Chondrocyte (in vitro differentiated cells): Measurements from ENCODE around the gene NRXN3. TPM values are rescaled to one million over a fixed set of nuclear protein-coding genes. Genes with fewer than 3 reads are reported as not detected.

Experiments used
- DNase-seq: peaks from one replicate; pipeline ENCODE4 v3.0.0; 2021; ENCODE audit warnings: mixed read lengths, low spot score
- H3K27ac Mint-ChIP-seq: one replicate; pipeline ENCODE4 v1.8.0; 2021; ENCODE audit warnings: mild to moderate bottlenecking, moderate library complexity, mixed read lengths; ENCODE audit not compliant: unreplicated experiment
- H3K27me3 Mint-ChIP-seq: 2 replicates; pipeline ENCODE4 v1.8.0; 2021; ENCODE audit warnings: low read depth, mixed read lengths
- H3K36me3 Mint-ChIP-seq: 2 replicates; pipeline ENCODE4 v1.8.0; 2021; ENCODE audit warnings: low read depth, mixed read lengths
- H3K4me1 Mint-ChIP-seq: 2 replicates; pipeline ENCODE4 v1.8.0; 2021; ENCODE audit warnings: low read depth, mild to moderate bottlenecking, mixed read lengths
- H3K4me3 Mint-ChIP-seq: one replicate; pipeline ENCODE4 v1.8.0; 2021; ENCODE audit warnings: mild to moderate bottlenecking, moderate library complexity, mixed read lengths; ENCODE audit not compliant: unreplicated experiment
- H3K9me3 Mint-ChIP-seq: 2 replicates; pipeline ENCODE4 v1.8.0; 2021; ENCODE audit warnings: low read depth, mixed read lengths
- CTCF ChIP-seq: fragments of 200-600 bp; sonication (generic); IDR thresholded peaks from 2 replicates; pipeline ENCODE4 v1.5.0; 2021; ENCODE audit warnings: antibody characterized with exemption, mild to moderate bottlenecking, moderate library complexity
- total RNA-seq: library from RNA; stranded (reverse); gene quantifications from 3 replicates; pipeline ENCODE4 v1.2.1, GENCODE V29; 2021

Gene NRXN3
- total RNA-seq, 1 donor from 2014 or later = 7.9 TPM

- DNase-seq = no peak
- Mint-ChIP-seq H3K27ac (no peak overlapping the region), H3K4me1 (no peaks in the 10 kb centered on the region), H3K27me3 (peaks cover 1% of the 10 kb centered on the region), H3K4me3 (no peak overlapping the region), H3K36me3 (no peaks in the 10 kb centered on the region), H3K9me3 (no peaks in the 10 kb centered on the region)
- no peak for TF ChIP-seq CTCF
Measured at GRCh38 chr14:78308079-78308478, 137.9 kb downstream of the NRXN3 start.

- no peak overlapping the region for H3K4me3 Mint-ChIP-seq
- H3K9me3 Mint-ChIP-seq = no peaks in the 10 kb centered on the region
- TF ChIP-seq CTCF = no peak
- peaks cover 4% of the 10 kb centered on the region for H3K27me3 Mint-ChIP-seq
- H3K27ac Mint-ChIP-seq = no peak overlapping the region
- H3K36me3 Mint-ChIP-seq = no peaks in the 10 kb centered on the region
- no peak for DNase-seq
- H3K4me1 Mint-ChIP-seq = no peaks in the 10 kb centered on the region
Measured at GRCh38 chr14:78310272-78310671, 140.1 kb downstream of the NRXN3 start.

GRCh38 chr14:78313499-78313898, 143.3 kb downstream of the NRXN3 start:
- Mint-ChIP-seq H3K36me3 (no peaks in the 10 kb centered on the region), H3K27ac (no peak overlapping the region), H3K9me3 (no peaks in the 10 kb centered on the region), H3K4me1 (no peaks in the 10 kb centered on the region), H3K4me3 (no peak overlapping the region), H3K27me3 (peaks cover 4% of the 10 kb centered on the region)
- no peak for DNase-seq
- no peak for TF ChIP-seq CTCF

GRCh38 chr14:78314484-78314883, 144.3 kb downstream of the NRXN3 start:
- H3K27me3 Mint-ChIP-seq = peaks cover 4% of the 10 kb centered on the region
- no peaks in the 10 kb centered on the region for H3K36me3 Mint-ChIP-seq
- H3K9me3 Mint-ChIP-seq = no peaks in the 10 kb centered on the region
- DNase-seq = no peak
- no peak overlapping the region for H3K4me3 Mint-ChIP-seq
- no peaks in the 10 kb centered on the region for H3K4me1 Mint-ChIP-seq
- no peak overlapping the region for H3K27ac Mint-ChIP-seq
- no peak for TF ChIP-seq CTCF

GRCh38 chr14:78316052-78316451, 145.9 kb downstream of the NRXN3 start:
- no peak for DNase-seq
- Mint-ChIP-seq H3K9me3 (no peaks in the 10 kb centered on the region), H3K36me3 (no peaks in the 10 kb centered on the region), H3K27me3 (peaks cover 4% of the 10 kb centered on the region), H3K27ac (no peak overlapping the region), H3K4me3 (no peak overlapping the region), H3K4me1 (no peaks in the 10 kb centered on the region)
- TF ChIP-seq CTCF = no peak
